NT2/D1 (cell line): Measurements from ENCODE around the gene CHADL.

Experiments used
- DNase-seq: peaks from one replicate; pipeline ENCODE4 v3.0.0-alpha.2; 2011; ENCODE audit warnings: low read depth, low spot score
- H3K27me3 ChIP-seq: 2 replicates; pipeline ENCODE4 v1.6.0; 2011; ENCODE audit warnings: mild to moderate bottlenecking; ENCODE audit not compliant: insufficient read length, insufficient read depth
- H3K36me3 ChIP-seq: 2 replicates; pipeline ENCODE4 v1.6.1; 2011; ENCODE audit warnings: mild to moderate bottlenecking, low read length, mixed read lengths; ENCODE audit not compliant: insufficient read depth, insufficient read length
- H3K4me1 ChIP-seq: 2 replicates; pipeline ENCODE4 v1.5.1; 2011; ENCODE audit not compliant: insufficient read depth, insufficient read length
- H3K4me3 ChIP-seq: 2 replicates; pipeline ENCODE4 v1.5.1; 2011; ENCODE audit warnings: low read depth; ENCODE audit not compliant: insufficient read length
- H3K9ac ChIP-seq: 2 replicates; pipeline ENCODE4 v1.6.0; 2011; ENCODE audit warnings: low read depth; ENCODE audit not compliant: insufficient read length
- H3K9me3 ChIP-seq: 2 replicates; pipeline ENCODE4 v1.5.1; 2011; ENCODE audit warnings: mild to moderate bottlenecking, low read length; ENCODE audit not compliant: insufficient read depth
- SUZ12 ChIP-seq: IDR thresholded peaks from 2 replicates; pipeline ENCODE4 v1.6.1; 2011; ENCODE audit not compliant: insufficient read length, insufficient read depth; ENCODE audit errors: extremely low read depth
- YY1 ChIP-seq: IDR thresholded peaks from 2 replicates; pipeline ENCODE4 v1.6.1; 2011; ENCODE audit not compliant: insufficient read length, insufficient read depth
- ZNF274 ChIP-seq: IDR thresholded peaks from 2 replicates; pipeline ENCODE4 v1.6.1; 2011; ENCODE audit warnings: mild to moderate bottlenecking, low read depth, low read length

CHADL gene

GRCh38 chr22:41237707-41238569, 2.8 kb downstream of the CHADL start:
- H3K4me1 ChIP-seq: peaks cover 14% of the 10 kb centered on the region
- H3K9ac ChIP-seq: peak overlapping the region; percentile 80
- H3K9me3 ChIP-seq: no peaks in the 10 kb centered on the region
- H3K27me3 ChIP-seq: peaks cover 21% of the 10 kb centered on the region
- TF ChIP-seq ZNF274 (no peak), YY1 (no peak), SUZ12 (no peak)
- DNase-seq: peak; percentile 40
- H3K36me3 ChIP-seq: no peaks in the 10 kb centered on the region
- peak overlapping the region; percentile 37 for H3K4me3 ChIP-seq

- Histone ChIP-seq H3K9me3 (no peaks in the 10 kb centered on the region), H3K9ac (peak overlapping the region; percentile 80), H3K27me3 (peaks cover 21% of the 10 kb centered on the region), H3K36me3 (no peaks in the 10 kb centered on the region), H3K4me1 (peaks cover 14% of the 10 kb centered on the region), H3K4me3 (peak overlapping the region; percentile 37)
- DNase-seq: no peak
- TF ChIP-seq ZNF274 (no peak), SUZ12 (no peak), YY1 (no peak)
These were observed 3.6 kb downstream of the CHADL start for GRCh38 chr22:41237036-41237706.

- DNase-seq: no peak
- TF ChIP-seq YY1: no peak
- TF ChIP-seq SUZ12: no peak
- no peak for TF ChIP-seq ZNF274
- H3K27me3 ChIP-seq: peaks cover 21% of the 10 kb centered on the region
- H3K9ac ChIP-seq: no peak overlapping the region
- H3K9me3 ChIP-seq: no peaks in the 10 kb centered on the region
- H3K36me3 ChIP-seq: peaks cover 14% of the 10 kb centered on the region
- no peak overlapping the region for H3K4me3 ChIP-seq
- H3K4me1 ChIP-seq: peaks cover 14% of the 10 kb centered on the region
These were observed 5.7 kb downstream of the CHADL start for GRCh38 chr22:41234815-41235695.

GRCh38 chr22:41231369-41231768, 9.4 kb downstream of the CHADL start:
- no peak for DNase-seq
- Histone ChIP-seq H3K27me3 (no peaks in the 10 kb centered on the region), H3K9ac (no peak overlapping the region), H3K9me3 (no peaks in the 10 kb centered on the region), H3K4me3 (no peak overlapping the region), H3K36me3 (peaks cover 40% of the 10 kb centered on the region), H3K4me1 (no peaks in the 10 kb centered on the region)
- no peak for TF ChIP-seq SUZ12
- TF ChIP-seq ZNF274: no peak
- TF ChIP-seq YY1: no peak

- TF ChIP-seq SUZ12: no peak
- TF ChIP-seq ZNF274: no peak
- no peak for TF ChIP-seq YY1
- DNase-seq: no peak
- Histone ChIP-seq H3K27me3 (no peaks in the 10 kb centered on the region), H3K9me3 (no peaks in the 10 kb centered on the region), H3K9ac (no peak overlapping the region), H3K4me1 (no peaks in the 10 kb centered on the region), H3K4me3 (no peak overlapping the region), H3K36me3 (peaks cover 49% of the 10 kb centered on the region)
These were observed 10.3 kb downstream of the CHADL start for GRCh38 chr22:41230401-41230785.

- Histone ChIP-seq H3K36me3 (peaks cover 54% of the 10 kb centered on the region), H3K4me1 (no peaks in the 10 kb centered on the region), H3K9ac (no peak overlapping the region), H3K9me3 (no peaks in the 10 kb centered on the region), H3K27me3 (no peaks in the 10 kb centered on the region), H3K4me3 (no peak overlapping the region)
- TF ChIP-seq ZNF274: no peak
- no peak for TF ChIP-seq YY1
- no peak for TF ChIP-seq SUZ12
- DNase-seq: no peak
These were observed 10.9 kb downstream of the CHADL start for GRCh38 chr22:41229730-41230400.
